PC-9 (cell line): Measurements from ENCODE around the gene ALDH6A1. TPM values are rescaled to one million over a fixed set of nuclear protein-coding genes. Genes with fewer than 3 reads are reported as not detected.

Source experiments
- BruUV-seq: library from RNA; stranded (reverse); fragments of 400-500 nt; replicated peaks from 2 replicates; lab custom pipeline; 2021; lab: Mats Ljungman, UMichigan
- CTCF ChIA-PET: fragments of 300-600 bp; sonication (Branson Sonifier 250); formaldehyde crosslinking; loops from one replicate; lab custom pipeline; 2022; ENCODE audit warnings: antibody characterized with exemption; lab: Charles Lee
- POLR2A ChIA-PET: fragments of 300-600 bp; sonication (Branson Sonifier 250); formaldehyde crosslinking; loops from one replicate; lab custom pipeline; 2022; ENCODE audit warnings: antibody characterized with exemption; ENCODE audit not compliant: unreplicated experiment; lab: Charles Lee
- DNase-seq, 2 experiments: peaks; one replicate each; pipeline versions ENCODE4 v3.0.0 to v3.0.0-alpha.2; 2015 to 2022; ENCODE audit warnings: mixed read lengths in 1 of 2
- H2AFZ ChIP-seq: fragments of 200-600 bp; sonication (generic); 2 replicates; pipeline ENCODE4 v1.8.1; 2017; ENCODE audit warnings: antibody characterized with exemption
- H3F3A ChIP-seq: fragments of 200-600 bp; sonication (generic); 2 replicates; pipeline ENCODE4 v1.8.1; 2017; ENCODE audit warnings: antibody characterized with exemption, mild to moderate bottlenecking, low read depth; ENCODE audit not compliant: insufficient read depth
- H3K27ac ChIP-seq: fragments of 200-600 bp; sonication (generic); 2 replicates; pipeline ENCODE4 v1.6.1; 2016; ENCODE audit warnings: mixed run types
- H3K27me3 ChIP-seq: fragments of 200-600 bp; sonication (generic); 2 replicates; pipeline ENCODE4 v1.6.1; 2016; ENCODE audit warnings: low read depth, mixed run types; ENCODE audit not compliant: insufficient read depth
- H3K36me3 ChIP-seq: fragments of 200-600 bp; sonication (generic); 2 replicates; pipeline ENCODE4 v1.6.1; 2016; ENCODE audit warnings: low read depth, mixed run types
- H3K4me1 ChIP-seq: fragments of 200-600 bp; sonication (generic); replicated peaks from 2 replicates; pipeline ENCODE4 v1.6.1; 2016; ENCODE audit warnings: mixed run types; ENCODE audit not compliant: insufficient read depth
- H3K4me2 ChIP-seq: fragments of 200-600 bp; sonication (generic); 2 replicates; pipeline ENCODE4 v1.6.1; 2017; ENCODE audit warnings: mixed run types
- H3K4me3 ChIP-seq: fragments of 200-600 bp; sonication (generic); 2 replicates; pipeline ENCODE4 v1.6.1; 2016; ENCODE audit warnings: mixed run types
- H3K79me2 ChIP-seq: fragments of 200-600 bp; sonication (generic); 2 replicates; pipeline ENCODE4 v1.6.1; 2017; ENCODE audit warnings: low read depth, mixed run types
- H3K9me2 ChIP-seq: fragments of 200-600 bp; sonication (generic); 2 replicates; pipeline ENCODE4 v1.8.1; 2017; ENCODE audit warnings: mild to moderate bottlenecking; ENCODE audit not compliant: insufficient read depth
- H3K9me3 ChIP-seq: fragments of 200-600 bp; sonication (generic); 2 replicates; pipeline ENCODE4 v1.8.1; 2016; ENCODE audit warnings: low read depth; ENCODE audit not compliant: insufficient read depth
- H4K20me1 ChIP-seq: fragments of 200-600 bp; sonication (generic); 2 replicates; pipeline ENCODE4 v1.8.1; 2017; ENCODE audit not compliant: insufficient read depth
- EZH2 ChIP-seq: fragments of 200-600 bp; sonication (generic); IDR thresholded peaks from 2 replicates; pipeline ENCODE4 v1.8.0; 2017; ENCODE audit warnings: antibody characterized with exemption, low read depth
- intact Hi-C: fragments of 100-400 bp; cut with micrococcal nuclease; formaldehyde crosslinking; loops from one replicate; pipeline ENCODE4 v1.10.0; 2022; ENCODE audit not compliant: unreplicated experiment
- total RNA-seq: library from RNA; stranded (reverse); gene quantifications from 2 replicates; pipeline ENCODE4 v1.2.3, GENCODE V29; 2021
- TF ChIP-seq, protein P1 (sequence below): fragments of 200-600 bp; sonication (generic); conservative IDR thresholded peaks from 2 replicates; pipeline ENCODE4 v1.6.1; 2017; ENCODE audit warnings: mixed run types, antibody characterized with exemption, mild to moderate bottlenecking, moderate library complexity

ALDH6A1 gene
- total RNA-seq, 1 experiment from 2014 or later, result 54.5 TPM

DNA sequence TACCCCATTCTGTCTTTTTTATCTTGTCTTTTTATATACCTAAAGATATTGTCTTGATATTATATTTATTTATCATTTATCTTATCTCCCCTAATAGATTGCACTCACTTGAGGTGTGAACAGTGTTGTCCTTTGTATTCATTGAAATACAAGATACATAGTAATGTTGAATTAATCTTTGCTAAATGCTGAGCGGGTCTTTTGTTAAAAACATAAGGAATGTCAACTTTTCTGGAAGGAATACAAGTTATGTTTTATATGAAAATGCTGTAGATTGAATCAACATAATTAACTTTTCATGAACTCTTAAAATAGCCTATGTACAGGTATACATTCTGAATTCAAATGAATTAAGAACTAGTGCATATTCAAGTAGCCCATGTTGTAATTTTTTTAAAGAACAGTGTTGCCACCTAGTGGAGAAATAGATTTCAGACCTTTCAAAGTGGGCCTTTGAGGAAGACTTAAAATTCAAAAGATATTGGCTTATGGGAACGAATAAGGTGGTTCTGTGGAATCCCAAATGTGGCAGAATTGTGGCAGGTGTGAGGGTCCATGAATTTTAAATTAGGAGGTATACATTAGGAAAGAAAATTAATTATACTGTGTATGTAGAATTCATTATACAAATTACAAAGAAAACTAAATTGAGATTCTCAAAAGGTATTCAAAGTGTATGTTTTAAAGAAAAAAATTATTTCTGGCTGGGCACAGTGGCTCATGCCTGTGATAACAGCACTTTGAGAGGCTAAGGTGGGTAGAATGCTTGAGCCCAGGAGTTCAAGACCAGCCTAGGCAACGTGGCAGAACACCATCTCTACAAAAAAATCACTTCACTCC, 46.0 kb downstream of the ALDH6A1 start:
- Histone ChIP-seq H3K9me2 (no peaks in the 10 kb centered on the region), H3K79me2 (no peaks in the 10 kb centered on the region), H3K4me1 (no peaks in the 10 kb centered on the region), H3K4me2 (no peak overlapping the region), H3K27me3 (no peaks in the 10 kb centered on the region), H2AFZ (no peak overlapping the region), H3K27ac (no peak overlapping the region), H4K20me1 (no peaks in the 10 kb centered on the region), H3K36me3 (no peaks in the 10 kb centered on the region), H3K4me3 (no peak overlapping the region), H3F3A (no peaks in the 10 kb centered on the region), H3K9me3 (no peaks in the 10 kb centered on the region)
- intact Hi-C loops, result loop anchor here (1.0 to 10.0 kb wide), 3 partner anchors 214 to 404 kb away; no protein-coding TSS in a partner anchor
- BruUV-seq, result no TSS peak
- TF ChIP-seq, protein P1, sequence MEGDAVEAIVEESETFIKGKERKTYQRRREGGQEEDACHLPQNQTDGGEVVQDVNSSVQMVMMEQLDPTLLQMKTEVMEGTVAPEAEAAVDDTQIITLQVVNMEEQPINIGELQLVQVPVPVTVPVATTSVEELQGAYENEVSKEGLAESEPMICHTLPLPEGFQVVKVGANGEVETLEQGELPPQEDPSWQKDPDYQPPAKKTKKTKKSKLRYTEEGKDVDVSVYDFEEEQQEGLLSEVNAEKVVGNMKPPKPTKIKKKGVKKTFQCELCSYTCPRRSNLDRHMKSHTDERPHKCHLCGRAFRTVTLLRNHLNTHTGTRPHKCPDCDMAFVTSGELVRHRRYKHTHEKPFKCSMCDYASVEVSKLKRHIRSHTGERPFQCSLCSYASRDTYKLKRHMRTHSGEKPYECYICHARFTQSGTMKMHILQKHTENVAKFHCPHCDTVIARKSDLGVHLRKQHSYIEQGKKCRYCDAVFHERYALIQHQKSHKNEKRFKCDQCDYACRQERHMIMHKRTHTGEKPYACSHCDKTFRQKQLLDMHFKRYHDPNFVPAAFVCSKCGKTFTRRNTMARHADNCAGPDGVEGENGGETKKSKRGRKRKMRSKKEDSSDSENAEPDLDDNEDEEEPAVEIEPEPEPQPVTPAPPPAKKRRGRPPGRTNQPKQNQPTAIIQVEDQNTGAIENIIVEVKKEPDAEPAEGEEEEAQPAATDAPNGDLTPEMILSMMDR, result peak; percentile 96
- TF ChIP-seq EZH2, result no peak
- ChIA-PET POLR2A (no interaction called here), CTCF (no interaction called here)
- DNase-seq, result peak in 1 of 2 experiments; percentile 66

DNA sequence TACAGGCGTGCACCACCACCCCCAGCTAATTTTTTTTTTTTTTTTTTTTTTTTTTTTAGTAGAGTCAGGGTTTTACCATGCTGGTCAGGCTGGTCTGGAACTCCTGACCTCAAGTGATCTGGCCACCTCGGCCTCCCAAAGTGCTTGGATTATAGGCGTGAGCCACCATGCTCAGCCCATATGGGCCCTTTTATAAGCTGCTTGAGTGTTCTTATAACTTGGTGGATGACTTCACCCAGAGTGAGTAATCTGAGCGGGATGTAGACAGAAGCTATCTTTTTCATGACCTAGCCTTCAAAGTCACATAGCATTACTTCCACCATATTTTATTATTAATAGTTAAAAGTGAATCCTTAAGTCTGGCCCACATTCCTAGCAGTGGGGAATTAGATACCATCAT, 48.7 kb downstream of the ALDH6A1 start:
- no peaks in the 10 kb centered on the region for H3K4me1 ChIP-seq
- no peaks in the 10 kb centered on the region for H3F3A ChIP-seq
- no peak overlapping the region for H3K4me2 ChIP-seq
- no peaks in the 10 kb centered on the region for H3K27me3 ChIP-seq
- H3K27ac ChIP-seq, result no peak overlapping the region
- no peak overlapping the region for H2AFZ ChIP-seq
- ChIA-PET POLR2A (no interaction called here), CTCF (interaction anchor here (0.6 kb wide), 1 partner anchor 66 kb away, joined by 4 read pairs; no protein-coding TSS in a partner anchor)
- H3K9me3 ChIP-seq, result no peaks in the 10 kb centered on the region
- H3K9me2 ChIP-seq, result peaks cover 3% of the 10 kb centered on the region; the same call in 1 of the 2 replicates
- DNase-seq, result no peak
- no peak overlapping the region for H3K4me3 ChIP-seq
- TF ChIP-seq EZH2, result no peak
- TF ChIP-seq, protein P1, result no peak
- no TSS peak for BruUV-seq
- H3K36me3 ChIP-seq, result no peaks in the 10 kb centered on the region
- H3K79me2 ChIP-seq, result no peaks in the 10 kb centered on the region
- intact Hi-C loops, result loop anchor here (5.0 to 10.0 kb wide), 2 partner anchors 217 to 311 kb away; no protein-coding TSS in a partner anchor
- no peaks in the 10 kb centered on the region for H4K20me1 ChIP-seq

DNA sequence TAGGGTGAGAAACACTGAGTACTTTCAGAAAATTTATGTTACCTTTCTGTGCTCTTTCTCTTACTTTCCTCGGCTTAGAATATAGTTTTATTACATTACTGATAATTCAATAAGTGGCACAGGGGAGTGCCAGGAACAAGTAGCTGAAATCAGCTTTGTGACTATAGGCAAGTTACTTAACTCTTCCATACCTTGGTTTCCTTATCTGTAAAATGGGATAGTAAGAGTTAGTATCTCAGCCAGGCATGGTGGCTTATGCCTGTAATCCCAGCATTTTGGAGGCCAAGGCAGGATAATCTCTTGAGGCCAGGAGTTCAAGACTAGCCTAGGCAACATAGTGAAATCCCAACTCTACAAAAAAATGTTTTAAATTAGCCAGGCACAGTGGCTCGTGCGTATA, 49.7 kb downstream of the ALDH6A1 start:
- ChIA-PET CTCF (interaction anchor here (0.6 to 0.7 kb wide), 2 partner anchors 59 to 325 kb away, joined by 4 to 6 read pairs; no protein-coding TSS in a partner anchor), POLR2A (no interaction called here)
- Histone ChIP-seq H3K9me2 (peaks cover 3% of the 10 kb centered on the region; the same call in 1 of the 2 replicates), H3K4me2 (no peak overlapping the region), H3K27ac (no peak overlapping the region), H3K9me3 (no peaks in the 10 kb centered on the region), H4K20me1 (no peaks in the 10 kb centered on the region), H3K4me1 (no peaks in the 10 kb centered on the region), H3F3A (no peaks in the 10 kb centered on the region), H3K79me2 (no peaks in the 10 kb centered on the region), H3K36me3 (no peaks in the 10 kb centered on the region), H3K27me3 (no peaks in the 10 kb centered on the region), H2AFZ (no peak overlapping the region), H3K4me3 (no peak overlapping the region)
- intact Hi-C loops, result loop anchor here (10.0 kb wide), 1 partner anchor 310 kb away; no protein-coding TSS in a partner anchor
- no TSS peak for BruUV-seq
- TF ChIP-seq, protein P1, result no peak
- TF ChIP-seq EZH2, result no peak
- DNase-seq, result no peak
